Endothelial cell (in vitro differentiated cells): ENCODE results near the gene SLC24A3. TPM values are rescaled to one million over a fixed set of nuclear protein-coding genes. Genes with fewer than 3 reads are reported as not detected.

ENCODE experiments used
- DNase-seq: peaks from one replicate; pipeline ENCODE4 v3.0.0; 2021; ENCODE audit warnings: low spot score
- H3K27ac Mint-ChIP-seq: one replicate; pipeline ENCODE4 v1.8.0; 2021; ENCODE audit warnings: mixed read lengths, inconsistent platforms; ENCODE audit not compliant: unreplicated experiment
- H3K27me3 Mint-ChIP-seq: one replicate; pipeline ENCODE4 v1.8.0; 2021; ENCODE audit warnings: mild to moderate bottlenecking, moderate library complexity, mixed read lengths, inconsistent platforms; ENCODE audit not compliant: unreplicated experiment
- H3K36me3 Mint-ChIP-seq: one replicate; pipeline ENCODE4 v1.8.0; 2021; ENCODE audit warnings: mild to moderate bottlenecking, low read depth, mixed read lengths, inconsistent platforms; ENCODE audit not compliant: unreplicated experiment
- H3K4me1 Mint-ChIP-seq: one replicate; pipeline ENCODE4 v1.8.0; 2021; ENCODE audit warnings: mild to moderate bottlenecking, mixed read lengths, inconsistent platforms; ENCODE audit not compliant: unreplicated experiment
- H3K4me3 Mint-ChIP-seq: one replicate; pipeline ENCODE4 v1.8.0; 2021; ENCODE audit warnings: mild to moderate bottlenecking, mixed read lengths, inconsistent platforms; ENCODE audit not compliant: unreplicated experiment
- H3K9me3 Mint-ChIP-seq: one replicate; pipeline ENCODE4 v1.8.0; 2021; ENCODE audit warnings: mixed read lengths, inconsistent platforms; ENCODE audit not compliant: unreplicated experiment
- CTCF ChIP-seq: fragments of 200-600 bp; sonication (generic); IDR thresholded peaks from one replicate; pipeline ENCODE4 v1.5.0; 2021; ENCODE audit warnings: antibody characterized with exemption; ENCODE audit not compliant: unreplicated experiment
- total RNA-seq: library from RNA; stranded (reverse); fragmentation: NEBNext Ultra II Directional; extraction: Animal tissue kit (Norgen Biotek cat#: 25700); gene quantifications from one replicate; pipeline ENCODE4 v1.2.1, GENCODE V29; 2021; ENCODE audit not compliant: unreplicated experiment

SLC24A3 gene
- total RNA-seq, 1 donor from 2014 or later, result 0.15 TPM

- Mint-ChIP-seq H3K36me3 (no peaks in the 10 kb centered on the region), H3K4me3 (no peak overlapping the region), H3K9me3 (no peaks in the 10 kb centered on the region), H3K27ac (no peak overlapping the region), H3K4me1 (no peaks in the 10 kb centered on the region), H3K27me3 (no peaks in the 10 kb centered on the region)
- DNase-seq, result no peak
- no peak for TF ChIP-seq CTCF
These were observed 226.0 kb downstream of the SLC24A3 start for GRCh38 chr20:19438488-19438887.

- Mint-ChIP-seq H3K4me1 (no peaks in the 10 kb centered on the region), H3K27me3 (no peaks in the 10 kb centered on the region), H3K27ac (no peak overlapping the region), H3K36me3 (no peaks in the 10 kb centered on the region), H3K4me3 (no peak overlapping the region), H3K9me3 (no peaks in the 10 kb centered on the region)
- no peak for TF ChIP-seq CTCF
- no peak for DNase-seq
These were observed 228.5 kb downstream of the SLC24A3 start for GRCh38 chr20:19440660-19441527.

- H3K9me3 Mint-ChIP-seq, result no peaks in the 10 kb centered on the region
- no peak for TF ChIP-seq CTCF
- no peaks in the 10 kb centered on the region for H3K36me3 Mint-ChIP-seq
- no peak overlapping the region for H3K27ac Mint-ChIP-seq
- no peaks in the 10 kb centered on the region for H3K27me3 Mint-ChIP-seq
- DNase-seq, result no peak
- H3K4me3 Mint-ChIP-seq, result no peak overlapping the region
- no peaks in the 10 kb centered on the region for H3K4me1 Mint-ChIP-seq
These were observed 233.8 kb downstream of the SLC24A3 start for GRCh38 chr20:19446246-19446645.

GRCh38 chr20:19448632-19449031 lies 236.2 kb downstream of the SLC24A3 start:
- no peaks in the 10 kb centered on the region for H3K9me3 Mint-ChIP-seq
- no peak overlapping the region for H3K4me3 Mint-ChIP-seq
- no peak for TF ChIP-seq CTCF
- H3K27ac Mint-ChIP-seq, result no peak overlapping the region
- no peak for DNase-seq
- no peaks in the 10 kb centered on the region for H3K4me1 Mint-ChIP-seq
- no peaks in the 10 kb centered on the region for H3K36me3 Mint-ChIP-seq
- no peaks in the 10 kb centered on the region for H3K27me3 Mint-ChIP-seq

GRCh38 chr20:19449051-19449450 lies 236.6 kb downstream of the SLC24A3 start:
- Mint-ChIP-seq H3K27ac (no peak overlapping the region), H3K36me3 (no peaks in the 10 kb centered on the region), H3K4me1 (no peaks in the 10 kb centered on the region), H3K4me3 (no peak overlapping the region), H3K27me3 (no peaks in the 10 kb centered on the region), H3K9me3 (no peaks in the 10 kb centered on the region)
- TF ChIP-seq CTCF, result no peak
- DNase-seq, result no peak
